ENCODE results near the gene SLC35E3. TPM values are rescaled to one million over a fixed set of nuclear protein-coding genes. Genes with fewer than 3 reads are reported as not detected.
"Not testable (repeated sequence)": the region's sequence is repeated elsewhere in the genome, so short reads cannot be mapped to it uniquely, and the experiment has no call there.

The SLC35E3 gene
- total RNA-seq, 1 donor from 2014 or later: 12.8 TPM

GRCh38 chr12:68800294-68800693 is 54.3 kb downstream of the SLC35E3 start:
- Mint-ChIP-seq H3K27ac (peak overlapping the region; percentile 87), H3K36me3 (ENCODE audit: insufficient read depth) (no peaks in the 10 kb centered on the region), H3K4me1 (ENCODE audit: low read depth) (peaks cover 27% of the 10 kb centered on the region), H3K27me3 (no peaks in the 10 kb centered on the region), H3K4me3 (ENCODE audit: low read depth) (no peak overlapping the region), H3K9me3 (ENCODE audit: low read depth) (peaks cover 3% of the 10 kb centered on the region)
- no peak for DNase-seq (ENCODE audit: low spot score, unreplicated experiment)
- no peak for TF ChIP-seq CTCF (IDR thresholded peaks at IDR 0.05; ENCODE audit: unreplicated experiment)

DNA sequence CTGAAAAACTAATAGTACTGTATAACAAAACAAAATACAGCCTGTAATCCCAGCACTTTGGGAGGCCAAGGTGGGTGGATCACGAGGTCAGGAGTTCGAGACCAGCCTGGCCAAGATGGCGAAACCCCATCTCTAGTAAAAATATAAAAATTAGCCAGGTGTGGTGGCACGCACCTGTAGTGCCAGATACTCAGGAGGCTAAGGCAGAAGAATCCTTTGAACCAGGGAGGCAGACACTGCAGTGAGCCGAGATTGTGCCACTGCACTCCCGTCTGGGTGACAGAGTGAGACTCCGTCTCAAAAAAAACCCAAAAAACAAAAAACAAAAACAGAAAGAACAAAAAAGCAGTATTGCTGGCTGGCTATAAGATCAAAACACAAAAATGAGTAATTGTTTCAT is 55.1 kb downstream of the SLC35E3 start:
- H3K9me3 Mint-ChIP-seq (ENCODE audit: low read depth); H3K36me3 Mint-ChIP-seq (ENCODE audit: insufficient read depth); DNase-seq (ENCODE audit: low spot score, unreplicated experiment); H3K4me3 Mint-ChIP-seq (ENCODE audit: low read depth); H3K27ac Mint-ChIP-seq; H3K27me3 Mint-ChIP-seq: not testable (repeated sequence)
- H3K4me1 Mint-ChIP-seq (ENCODE audit: low read depth): peaks cover 35% of the 10 kb centered on the region

DNA sequence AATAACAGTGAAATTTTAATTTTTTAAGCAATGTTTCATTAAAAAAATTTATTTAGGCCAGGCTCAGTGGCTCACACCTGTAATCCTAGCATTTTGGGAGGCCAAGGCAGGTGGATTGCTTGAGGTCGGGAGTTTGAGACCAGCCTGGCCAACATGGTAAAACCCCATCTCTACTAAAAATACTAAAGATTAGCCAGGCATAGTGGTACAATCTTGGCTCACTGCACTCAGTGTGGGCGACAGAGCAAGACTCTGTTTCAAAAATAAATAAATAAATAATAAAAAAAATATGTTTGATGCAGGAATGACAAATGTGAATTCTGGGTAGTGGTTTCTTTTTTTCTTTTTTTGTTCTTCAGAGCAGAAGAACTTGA is 56.4 kb downstream of the SLC35E3 start:
- not testable (repeated sequence) for H3K36me3 Mint-ChIP-seq (ENCODE audit: insufficient read depth); H3K27me3 Mint-ChIP-seq; DNase-seq (ENCODE audit: low spot score, unreplicated experiment); H3K9me3 Mint-ChIP-seq (ENCODE audit: low read depth); H3K4me3 Mint-ChIP-seq (ENCODE audit: low read depth); H3K27ac Mint-ChIP-seq
- peaks cover 40% of the 10 kb centered on the region for H3K4me1 Mint-ChIP-seq (ENCODE audit: low read depth)

DNA sequence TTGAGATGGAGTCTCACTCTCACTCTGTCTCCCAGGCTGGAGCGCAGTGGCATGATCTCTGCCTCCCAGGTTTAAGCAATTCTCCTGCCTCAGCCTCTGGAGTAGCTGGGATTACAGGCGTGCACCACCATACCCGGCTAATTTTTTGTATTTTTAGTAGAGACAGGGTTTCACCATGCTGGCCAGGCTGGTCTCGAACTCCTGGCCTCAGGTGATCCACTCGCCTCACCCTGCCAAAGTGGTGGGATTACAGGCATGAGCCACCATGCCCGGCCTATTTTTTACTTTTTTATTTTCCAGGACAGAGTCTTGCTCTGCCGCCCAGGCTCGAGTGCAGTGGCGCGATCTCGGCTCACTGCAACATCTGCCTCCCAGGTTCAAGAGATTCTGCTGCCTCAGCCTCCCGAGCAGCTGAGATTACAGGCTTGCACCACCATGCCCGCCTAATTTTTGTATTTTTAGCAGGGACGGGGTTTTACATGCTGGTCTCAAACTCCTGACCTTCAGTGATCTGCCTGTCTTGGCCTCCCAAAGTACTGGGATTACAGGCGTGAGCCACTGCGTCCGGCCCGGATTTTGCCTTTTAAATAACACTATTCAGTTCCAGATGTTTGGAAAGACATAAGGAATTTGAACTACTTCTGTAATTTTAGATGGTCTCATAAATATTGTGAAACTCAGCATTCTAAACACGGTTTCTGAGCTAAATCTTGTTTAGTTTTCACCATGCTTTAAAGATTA is 57.1 kb downstream of the SLC35E3 start:
- not testable (repeated sequence) for H3K36me3 Mint-ChIP-seq (ENCODE audit: insufficient read depth); DNase-seq (ENCODE audit: low spot score, unreplicated experiment); H3K4me3 Mint-ChIP-seq (ENCODE audit: low read depth); H3K27ac Mint-ChIP-seq; H3K9me3 Mint-ChIP-seq (ENCODE audit: low read depth); H3K27me3 Mint-ChIP-seq
- peaks cover 41% of the 10 kb centered on the region for H3K4me1 Mint-ChIP-seq (ENCODE audit: low read depth)

DNA sequence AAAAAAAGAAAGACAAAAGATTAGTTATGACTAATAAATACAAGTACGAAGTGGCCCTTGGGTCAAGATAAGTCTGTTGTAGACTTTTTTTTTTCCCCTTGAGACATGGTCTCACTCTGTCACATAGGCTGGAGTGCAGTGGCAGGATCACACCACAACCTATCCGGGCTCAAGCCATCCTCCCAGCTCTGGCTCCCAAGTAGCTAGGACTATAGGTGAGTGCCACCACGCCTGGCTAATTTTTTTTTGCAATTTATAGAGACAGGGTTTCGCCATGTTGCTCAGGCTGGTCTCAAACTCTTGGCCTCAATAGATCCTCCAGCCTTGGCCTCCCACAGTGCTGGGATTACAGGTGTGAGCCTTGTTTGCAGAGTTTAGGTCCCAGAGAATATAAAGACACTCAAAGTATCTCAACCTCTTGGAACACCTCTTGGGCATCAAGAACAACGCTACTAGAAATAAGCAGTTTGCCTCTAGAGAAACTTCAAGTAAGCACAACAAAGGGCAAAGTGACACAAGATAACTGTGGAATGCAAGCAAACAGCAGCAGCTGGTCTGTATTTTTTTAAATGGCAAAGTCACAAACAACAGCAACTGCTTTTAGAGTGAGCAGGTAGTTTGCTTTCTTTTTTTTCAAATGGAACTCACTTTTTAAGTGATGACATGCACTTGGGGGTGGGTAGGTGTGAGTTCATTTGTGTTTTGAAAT is 58.1 kb downstream of the SLC35E3 start:
- H3K27me3 Mint-ChIP-seq: no peaks in the 10 kb centered on the region
- H3K27ac Mint-ChIP-seq: peak overlapping the region; percentile 91
- no peak for DNase-seq (ENCODE audit: low spot score, unreplicated experiment)
- H3K9me3 Mint-ChIP-seq (ENCODE audit: low read depth): no peaks in the 10 kb centered on the region
- peaks cover 41% of the 10 kb centered on the region for H3K4me1 Mint-ChIP-seq (ENCODE audit: low read depth)
- no peak for TF ChIP-seq CTCF (IDR thresholded peaks at IDR 0.05; ENCODE audit: unreplicated experiment)
- H3K36me3 Mint-ChIP-seq (ENCODE audit: insufficient read depth): no peaks in the 10 kb centered on the region
- H3K4me3 Mint-ChIP-seq (ENCODE audit: low read depth): no peak overlapping the region

GRCh38 chr12:68804657-68805591 is 58.9 kb downstream of the SLC35E3 start:
- no peaks in the 10 kb centered on the region for H3K9me3 Mint-ChIP-seq (ENCODE audit: low read depth)
- TF ChIP-seq CTCF (IDR thresholded peaks at IDR 0.05; ENCODE audit: unreplicated experiment): no peak
- no peak for DNase-seq (ENCODE audit: low spot score, unreplicated experiment)
- no peaks in the 10 kb centered on the region for H3K27me3 Mint-ChIP-seq
- peaks cover 41% of the 10 kb centered on the region for H3K4me1 Mint-ChIP-seq (ENCODE audit: low read depth)
- H3K36me3 Mint-ChIP-seq (ENCODE audit: insufficient read depth): peaks cover 4% of the 10 kb centered on the region
- H3K27ac Mint-ChIP-seq: peak overlapping the region; percentile 91
- peak overlapping the region; percentile 12 for H3K4me3 Mint-ChIP-seq (ENCODE audit: low read depth)

Measured in progenitor cell of endocrine pancreas (in vitro differentiated cells).